Fibroblast of lung (primary cell): ENCODE data around the gene ARPC5L. TPM values are rescaled to one million over a fixed set of nuclear protein-coding genes. Genes with fewer than 3 reads are reported as not detected.

ENCODE experiments used
- DNase-seq, 2 donors: peaks; one replicate each; pipeline versions ENCODE4 v3.0.0 to v3.0.0-alpha.2; 2010; ENCODE audit warnings: low read depth in 2 of 2
- H2AFZ ChIP-seq: 2 replicates; pipeline ENCODE4 v1.5.1; 2012; ENCODE audit warnings: low read length, control low read depth, inconsistent platforms
- H3K27ac ChIP-seq: 2 replicates; pipeline ENCODE4 v1.5.1; 2011; ENCODE audit warnings: low read length, control low read depth; ENCODE audit not compliant: insufficient read depth
- H3K27me3 ChIP-seq: 2 replicates; pipeline ENCODE4 v1.5.1; 2011; ENCODE audit warnings: mild to moderate bottlenecking, low read length; ENCODE audit not compliant: control insufficient read depth, insufficient read depth
- H3K36me3 ChIP-seq: 2 replicates; pipeline ENCODE4 v1.5.1; 2011; ENCODE audit warnings: low read length; ENCODE audit not compliant: control insufficient read depth, insufficient read depth
- H3K4me1 ChIP-seq: 2 replicates; pipeline ENCODE4 v1.5.1; 2011; ENCODE audit warnings: low read length; ENCODE audit not compliant: control insufficient read depth, insufficient read depth; ENCODE audit errors: extremely low read depth
- H3K4me2 ChIP-seq: 2 replicates; pipeline ENCODE4 v1.5.1; 2011; ENCODE audit warnings: low read length, control low read depth; ENCODE audit not compliant: insufficient read depth; ENCODE audit errors: extremely low read depth
- H3K4me3 ChIP-seq, 4 experiments: fragments of 200-600 bp in 1 of 4; sonication (generic) in 1 of 4; replicated peaks in 1 of 4; 2 replicates each; pipeline ENCODE4 v1.5.1; 2011 to 2016; ENCODE audit warnings: low read length in 4 of 4, low read depth in 3 of 4, mild to moderate bottlenecking in 3 of 4, control low read depth in 2 of 4, inconsistent platforms in 1 of 4, mixed read lengths in 1 of 4; ENCODE audit not compliant: insufficient read depth in 1 of 4; ENCODE audit errors: control extremely low read depth in 1 of 4
- H3K79me2 ChIP-seq: 2 replicates; pipeline ENCODE4 v1.5.1; 2012; ENCODE audit warnings: mild to moderate bottlenecking, low read length, inconsistent platforms; ENCODE audit not compliant: control insufficient read depth, insufficient read depth
- H3K9ac ChIP-seq: 2 replicates; pipeline ENCODE4 v1.5.1; 2011; ENCODE audit warnings: mild to moderate bottlenecking, low read length, control low read depth; ENCODE audit not compliant: insufficient read depth
- H3K9me3 ChIP-seq: 2 replicates; pipeline ENCODE4 v1.5.1; 2012; ENCODE audit warnings: low read depth, low read length; ENCODE audit not compliant: control insufficient read depth, insufficient read depth
- H4K20me1 ChIP-seq: 2 replicates; pipeline ENCODE4 v1.5.1; 2011; ENCODE audit warnings: low read length; ENCODE audit not compliant: control insufficient read depth, insufficient read depth; ENCODE audit errors: extremely low read depth
- EZH2 ChIP-seq: IDR thresholded peaks from 2 replicates; pipeline ENCODE4 v1.5.1; 2012; ENCODE audit warnings: low read length, control low read depth, mild to moderate bottlenecking; ENCODE audit errors: missing control alignments
- polyA minus RNA-seq: library from RNA; depleted of rRNA, polyadenylated mRNA; stranded (reverse); fragments of >200 nt; gene quantifications from 2 replicates; pipeline ENCODE4 v1.2.3, GENCODE V29; 2011; ENCODE audit warnings: low replicate concordance
- polyA plus RNA-seq, 2 donors: library from polyadenylated mRNA; depleted of rRNA in 1 of 2; stranded (reverse) in 1 of 2; unstranded in 1 of 2; fragments of >200 nt; gene quantifications; 2 replicates each; pipeline ENCODE4 v1.2.1, GENCODE V29; 2011 to 2012; ENCODE audit warnings: missing spikeins in 1 of 2
- total RNA-seq: library from RNA; depleted of rRNA; stranded (reverse); fragments of >200 nt; gene quantifications from 2 replicates; pipeline ENCODE4 v1.2.1, GENCODE V29; 2014
- TF ChIP-seq, protein P1 (sequence below), 2 donors: IDR thresholded peaks in 1 of 2; conservative IDR thresholded peaks in 1 of 2; 1 replicate in 1 of 2; 2 replicates in 1 of 2; pipeline ENCODE4 v1.5.1; 2011 to 2012; ENCODE audit warnings: low read length in 2 of 2, control low read depth in 1 of 2, inconsistent platforms in 1 of 2, low read depth in 1 of 2, mild to moderate bottlenecking in 1 of 2

The ARPC5L gene
- total RNA-seq (11.0 and 13.2 TPM in 2 replicates), polyA plus RNA-seq (48.9 and 62.2 TPM in 2 replicates), polyA minus RNA-seq (3.3 and 6.5 TPM in 2 replicates)
- polyA plus RNA-seq (2012), result 41.5 and 52.6 TPM in 2 replicates

GRCh38 chr9:124861342-124862229 is at the start of gene ARPC5L, which contains the start of gene RPL35:
TSS of gene ARPC5L (plus strand) at chr9:124862130. CDS start at chr9:124869291, 7,161 bp downstream.
TSS of gene RPL35 (minus strand) at chr9:124861957. CDS start at chr9:124861912, 45 bp downstream.
- Histone ChIP-seq H3K27ac (peak within 1 kb of the TSS; percentile 93), H3K9me3 (no peaks in the 10 kb centered on the region), H3K4me3 (peak within 1 kb of the TSS; percentile 87 to 99 (median 96)), H2AFZ (peak within 1 kb of the TSS; percentile 100), H3K36me3 (peaks cover 36% of the 10 kb centered on the region), H4K20me1 (peaks cover 4% of the 10 kb centered on the region), H3K4me2 (peak within 1 kb of the TSS; percentile 99), H3K27me3 (no peaks in the 10 kb centered on the region), H3K4me1 (peaks cover 3% of the 10 kb centered on the region), H3K9ac (peak within 1 kb of the TSS; percentile 98), H3K79me2 (peaks cover 36% of the 10 kb centered on the region)
- DNase-seq, result peak; percentile 91 to 92
- TF ChIP-seq, protein P1, sequence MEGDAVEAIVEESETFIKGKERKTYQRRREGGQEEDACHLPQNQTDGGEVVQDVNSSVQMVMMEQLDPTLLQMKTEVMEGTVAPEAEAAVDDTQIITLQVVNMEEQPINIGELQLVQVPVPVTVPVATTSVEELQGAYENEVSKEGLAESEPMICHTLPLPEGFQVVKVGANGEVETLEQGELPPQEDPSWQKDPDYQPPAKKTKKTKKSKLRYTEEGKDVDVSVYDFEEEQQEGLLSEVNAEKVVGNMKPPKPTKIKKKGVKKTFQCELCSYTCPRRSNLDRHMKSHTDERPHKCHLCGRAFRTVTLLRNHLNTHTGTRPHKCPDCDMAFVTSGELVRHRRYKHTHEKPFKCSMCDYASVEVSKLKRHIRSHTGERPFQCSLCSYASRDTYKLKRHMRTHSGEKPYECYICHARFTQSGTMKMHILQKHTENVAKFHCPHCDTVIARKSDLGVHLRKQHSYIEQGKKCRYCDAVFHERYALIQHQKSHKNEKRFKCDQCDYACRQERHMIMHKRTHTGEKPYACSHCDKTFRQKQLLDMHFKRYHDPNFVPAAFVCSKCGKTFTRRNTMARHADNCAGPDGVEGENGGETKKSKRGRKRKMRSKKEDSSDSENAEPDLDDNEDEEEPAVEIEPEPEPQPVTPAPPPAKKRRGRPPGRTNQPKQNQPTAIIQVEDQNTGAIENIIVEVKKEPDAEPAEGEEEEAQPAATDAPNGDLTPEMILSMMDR (conservative IDR thresholded peaks at IDR 0.05 in 1 of 2, IDR thresholded peaks at IDR 0.05 in 1 of 2; ENCODE audit: low read depth in 1 of 2, low read length in 2 of 2), result peak in 1 of 2 donors; percentile 17
- TF ChIP-seq EZH2, result no peak

DNA sequence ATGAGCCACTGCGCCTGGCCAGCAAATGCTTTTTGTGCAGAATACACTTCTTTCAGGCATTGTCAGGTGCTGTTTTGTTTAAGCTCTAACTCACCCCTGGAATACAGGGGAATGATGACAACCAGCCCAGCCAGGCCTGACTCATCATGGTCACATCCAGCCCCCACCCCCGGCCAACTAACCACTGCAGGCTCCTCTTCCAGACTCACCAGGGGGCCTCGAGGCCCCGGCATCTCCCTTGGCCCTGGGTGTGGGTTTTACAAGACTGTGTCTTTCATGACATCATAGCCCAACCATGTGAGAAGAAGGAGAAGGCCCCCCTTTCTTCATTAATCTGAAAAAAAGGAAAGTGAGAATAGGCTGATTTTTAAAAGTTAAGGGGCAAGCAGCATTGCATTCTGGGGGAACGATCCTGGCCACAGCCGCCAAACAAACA is 49.5 kb upstream of the ARPC5L start:
- H3K4me2 ChIP-seq, result peak overlapping the region; percentile 4
- H3K36me3 ChIP-seq, result no peaks in the 10 kb centered on the region
- H4K20me1 ChIP-seq, result no peaks in the 10 kb centered on the region
- DNase-seq, result peak; percentile 95 to 100
- H3K9me3 ChIP-seq, result no peaks in the 10 kb centered on the region
- H3K27me3 ChIP-seq, result no peaks in the 10 kb centered on the region
- peaks cover 14% of the 10 kb centered on the region for H3K4me1 ChIP-seq
- H3K27ac ChIP-seq, result no peak overlapping the region
- TF ChIP-seq EZH2, result no peak
- TF ChIP-seq, protein P1 (conservative IDR thresholded peaks at IDR 0.05 in 1 of 2, IDR thresholded peaks at IDR 0.05 in 1 of 2; ENCODE audit: low read depth in 1 of 2, low read length in 2 of 2), result peak; percentile 6 to 16
- H3K9ac ChIP-seq, result no peak overlapping the region
- H3K4me3 ChIP-seq, result no peak overlapping the region
- H3K79me2 ChIP-seq, result no peaks in the 10 kb centered on the region
- H2AFZ ChIP-seq, result no peak overlapping the region

DNA sequence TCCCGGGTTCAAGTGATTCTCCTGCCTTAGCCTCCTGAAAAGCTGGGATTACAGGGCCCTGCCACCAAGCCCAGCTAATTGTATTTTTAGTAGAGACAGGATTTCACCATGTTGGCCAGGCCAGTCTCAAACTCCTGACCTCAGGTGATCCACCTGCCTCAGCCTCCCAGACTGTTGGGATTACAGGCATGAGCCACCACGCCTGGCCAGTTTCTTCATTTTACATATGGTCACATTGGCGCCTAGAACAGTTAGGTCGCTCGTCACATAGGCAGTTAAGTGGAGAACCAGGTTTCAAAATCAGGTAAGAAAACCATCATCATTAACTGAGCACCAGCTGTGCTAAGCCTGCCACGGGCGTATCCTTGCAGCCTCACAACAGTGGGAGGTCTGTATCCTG is 48.9 kb upstream of the ARPC5L start:
- no peaks in the 10 kb centered on the region for H3K36me3 ChIP-seq
- H3K27ac ChIP-seq, result no peak overlapping the region
- peaks cover 14% of the 10 kb centered on the region for H3K4me1 ChIP-seq
- H3K79me2 ChIP-seq, result no peaks in the 10 kb centered on the region
- H3K27me3 ChIP-seq, result no peaks in the 10 kb centered on the region
- H3K4me3 ChIP-seq, result no peak overlapping the region
- H3K9ac ChIP-seq, result no peak overlapping the region
- no peaks in the 10 kb centered on the region for H4K20me1 ChIP-seq
- no peak for DNase-seq
- no peak for TF ChIP-seq EZH2
- TF ChIP-seq, protein P1 (conservative IDR thresholded peaks at IDR 0.05 in 1 of 2, IDR thresholded peaks at IDR 0.05 in 1 of 2; ENCODE audit: low read depth in 1 of 2, low read length in 2 of 2), result no peak
- no peaks in the 10 kb centered on the region for H3K9me3 ChIP-seq
- H3K4me2 ChIP-seq, result peak overlapping the region; percentile 4
- no peak overlapping the region for H2AFZ ChIP-seq
